ENCODE data around the gene PRKAR1A. TPM values are rescaled to one million over a fixed set of nuclear protein-coding genes. Genes with fewer than 3 reads are reported as not detected.

Gene PRKAR1A
- total RNA-seq, 1 donor from 2014 or later: 233 TPM

- Histone ChIP-seq H3K27me3 (ENCODE audit: control insufficient read depth, insufficient read depth, low read length) (peaks cover 3% of the 10 kb centered on the region), H3K36me3 (ENCODE audit: control insufficient read depth, insufficient read depth, low read length) (no peaks in the 10 kb centered on the region), H3K4me3 (ENCODE audit: low read depth, low read length) (no peak overlapping the region)
- no peak for DNase-seq (ENCODE audit: low read depth)
- TF ChIP-seq CTCF (IDR thresholded peaks at IDR 0.05; ENCODE audit: insufficient read depth, low read length, poor library complexity, severe bottlenecking): no peak
Observed at GRCh38 chr17:68592682-68593641, 80.7 kb downstream of the PRKAR1A start.

- no peak for DNase-seq (ENCODE audit: low read depth)
- Histone ChIP-seq H3K4me3 (ENCODE audit: low read depth, low read length) (no peak overlapping the region), H3K36me3 (ENCODE audit: control insufficient read depth, insufficient read depth, low read length) (no peaks in the 10 kb centered on the region), H3K27me3 (ENCODE audit: control insufficient read depth, insufficient read depth, low read length) (peaks cover 4% of the 10 kb centered on the region)
- TF ChIP-seq CTCF (IDR thresholded peaks at IDR 0.05; ENCODE audit: insufficient read depth, low read length, poor library complexity, severe bottlenecking): no peak
Observed at GRCh38 chr17:68594552-68594951, 82.3 kb downstream of the PRKAR1A start.

GRCh38 chr17:68595496-68595895, 83.3 kb downstream of the PRKAR1A start:
- Histone ChIP-seq H3K36me3 (ENCODE audit: control insufficient read depth, insufficient read depth, low read length) (no peaks in the 10 kb centered on the region), H3K4me3 (ENCODE audit: low read depth, low read length) (no peak overlapping the region), H3K27me3 (ENCODE audit: control insufficient read depth, insufficient read depth, low read length) (peaks cover 14% of the 10 kb centered on the region)
- TF ChIP-seq CTCF (IDR thresholded peaks at IDR 0.05; ENCODE audit: insufficient read depth, low read length, poor library complexity, severe bottlenecking): no peak
- DNase-seq (ENCODE audit: low read depth): no peak

GRCh38 chr17:68595986-68596385, 83.8 kb downstream of the PRKAR1A start:
- no peak for TF ChIP-seq CTCF (IDR thresholded peaks at IDR 0.05; ENCODE audit: insufficient read depth, low read length, poor library complexity, severe bottlenecking)
- Histone ChIP-seq H3K36me3 (ENCODE audit: control insufficient read depth, insufficient read depth, low read length) (no peaks in the 10 kb centered on the region), H3K4me3 (ENCODE audit: low read depth, low read length) (no peak overlapping the region), H3K27me3 (ENCODE audit: control insufficient read depth, insufficient read depth, low read length) (peaks cover 18% of the 10 kb centered on the region)
- DNase-seq (ENCODE audit: low read depth): no peak

- Histone ChIP-seq H3K36me3 (ENCODE audit: control insufficient read depth, insufficient read depth, low read length) (no peaks in the 10 kb centered on the region), H3K4me3 (ENCODE audit: low read depth, low read length) (no peak overlapping the region), H3K27me3 (ENCODE audit: control insufficient read depth, insufficient read depth, low read length) (peaks cover 23% of the 10 kb centered on the region)
- DNase-seq (ENCODE audit: low read depth): no peak
- no peak for TF ChIP-seq CTCF (IDR thresholded peaks at IDR 0.05; ENCODE audit: insufficient read depth, low read length, poor library complexity, severe bottlenecking)
Observed at GRCh38 chr17:68596411-68596945, 84.2 kb downstream of the PRKAR1A start.

Measured in kidney epithelial cell (primary cell).